ENCODE results near the gene RESF1. TPM values are rescaled to one million over a fixed set of nuclear protein-coding genes. Genes with fewer than 3 reads are reported as not detected.

Gene RESF1, protein sequence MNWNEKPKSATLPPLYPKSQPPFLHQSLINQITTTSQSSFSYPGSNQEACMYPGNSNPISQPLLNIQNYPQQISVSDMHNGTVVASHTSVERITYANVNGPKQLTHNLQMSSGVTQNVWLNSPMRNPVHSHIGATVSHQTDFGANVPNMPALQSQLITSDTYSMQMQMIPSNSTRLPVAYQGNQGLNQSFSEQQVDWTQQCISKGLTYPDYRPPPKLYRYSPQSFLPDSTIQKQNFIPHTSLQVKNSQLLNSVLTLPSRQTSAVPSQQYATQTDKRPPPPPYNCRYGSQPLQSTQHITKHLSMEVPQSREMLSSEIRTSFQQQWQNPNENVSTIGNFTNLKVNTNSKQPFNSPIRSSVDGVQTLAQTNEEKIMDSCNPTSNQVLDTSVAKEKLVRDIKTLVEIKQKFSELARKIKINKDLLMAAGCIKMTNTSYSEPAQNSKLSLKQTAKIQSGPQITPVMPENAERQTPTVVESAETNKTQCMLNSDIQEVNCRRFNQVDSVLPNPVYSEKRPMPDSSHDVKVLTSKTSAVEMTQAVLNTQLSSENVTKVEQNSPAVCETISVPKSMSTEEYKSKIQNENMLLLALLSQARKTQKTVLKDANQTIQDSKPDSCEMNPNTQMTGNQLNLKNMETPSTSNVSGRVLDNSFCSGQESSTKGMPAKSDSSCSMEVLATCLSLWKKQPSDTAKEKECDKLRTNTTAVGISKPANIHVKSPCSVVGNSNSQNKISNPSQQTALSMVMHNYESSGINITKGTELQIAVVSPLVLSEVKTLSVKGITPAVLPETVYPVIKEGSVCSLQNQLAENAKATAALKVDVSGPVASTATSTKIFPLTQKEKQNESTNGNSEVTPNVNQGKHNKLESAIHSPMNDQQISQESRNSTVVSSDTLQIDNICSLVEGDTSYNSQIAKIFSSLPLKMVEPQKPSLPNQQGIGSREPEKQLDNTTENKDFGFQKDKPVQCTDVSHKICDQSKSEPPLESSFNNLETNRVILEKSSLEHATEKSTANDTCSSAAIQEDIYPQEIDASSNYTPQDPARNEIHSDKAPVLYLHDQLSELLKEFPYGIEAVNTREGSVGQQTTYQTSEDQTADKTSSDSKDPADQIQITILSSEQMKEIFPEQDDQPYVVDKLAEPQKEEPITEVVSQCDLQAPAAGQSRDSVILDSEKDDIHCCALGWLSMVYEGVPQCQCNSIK (N-terminal part only)
- 46.4 and 54.7 TPM in 2 replicates for total RNA-seq (ENCODE audit: low replicate concordance)

DNA sequence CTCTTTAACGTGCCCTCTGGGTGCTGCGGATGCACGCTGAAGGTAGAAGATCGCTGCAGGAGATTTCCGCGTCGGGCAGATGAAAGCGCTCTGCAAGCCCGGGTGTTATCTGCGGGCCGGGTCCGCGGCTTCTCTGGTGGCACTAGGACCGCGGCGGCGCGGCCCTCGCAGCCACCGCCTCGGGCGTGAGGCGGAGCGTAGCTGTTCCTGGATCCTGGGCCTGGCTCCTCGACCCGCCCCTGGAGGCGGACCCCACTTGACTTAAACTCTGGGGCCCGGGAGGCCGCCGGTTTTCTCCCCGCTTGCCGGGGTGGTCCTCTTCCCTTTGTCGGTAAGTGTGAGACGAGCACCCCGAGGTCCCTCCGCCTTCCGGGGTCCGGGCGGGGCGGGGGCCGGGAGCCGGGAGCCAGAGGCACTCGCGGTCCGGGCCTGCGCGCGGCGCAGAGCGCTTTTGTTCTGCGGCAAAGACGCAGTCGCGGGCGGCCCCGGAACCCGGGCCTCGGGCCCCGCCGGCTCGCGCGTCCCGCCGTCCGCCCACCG, at the start of gene RESF1:
Gene RESF1, plus strand, starts transcription at position 255 of the 540 bp plus-strand sequence. CDS start 21,541 bp downstream, outside the sequence.
- TF ChIP-seq CTCF (IDR thresholded peaks at IDR 0.05; ENCODE audit: insufficient read depth, low read length) = no peak
- H3K4me3 ChIP-seq (ENCODE audit: low read depth, low read length) = peak within 1 kb of the TSS; percentile 84

DNA sequence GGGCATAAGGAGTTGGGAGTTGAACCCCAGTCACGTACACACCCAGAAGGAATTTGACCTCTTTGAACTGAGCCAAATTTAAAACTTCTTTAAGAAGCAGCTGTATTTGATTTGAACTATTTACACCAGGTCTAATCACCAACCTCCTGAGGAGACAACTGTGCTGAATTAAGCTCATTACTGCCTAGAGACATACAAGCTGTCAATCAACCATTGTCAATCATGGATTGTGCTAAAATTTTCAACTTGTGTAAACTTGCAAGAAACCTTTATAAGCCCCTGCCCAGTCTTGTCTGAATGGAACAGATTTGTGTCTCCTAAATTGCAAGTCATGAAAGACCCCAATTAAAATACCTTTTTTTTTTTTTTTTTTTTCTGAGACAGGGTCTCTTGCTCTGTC, 44.3 kb upstream of the RESF1 start:
- no peak for DNase-seq (ENCODE audit: low read depth)
- no peak overlapping the region for H3K4me3 ChIP-seq (ENCODE audit: low read depth, low read length)
- TF ChIP-seq CTCF (IDR thresholded peaks at IDR 0.05; ENCODE audit: insufficient read depth, low read length) = no peak

More for the DNA sequence above, at the start of gene RESF1:
- peak; percentile 79 for DNase-seq (ENCODE audit: low read depth)

DNA sequence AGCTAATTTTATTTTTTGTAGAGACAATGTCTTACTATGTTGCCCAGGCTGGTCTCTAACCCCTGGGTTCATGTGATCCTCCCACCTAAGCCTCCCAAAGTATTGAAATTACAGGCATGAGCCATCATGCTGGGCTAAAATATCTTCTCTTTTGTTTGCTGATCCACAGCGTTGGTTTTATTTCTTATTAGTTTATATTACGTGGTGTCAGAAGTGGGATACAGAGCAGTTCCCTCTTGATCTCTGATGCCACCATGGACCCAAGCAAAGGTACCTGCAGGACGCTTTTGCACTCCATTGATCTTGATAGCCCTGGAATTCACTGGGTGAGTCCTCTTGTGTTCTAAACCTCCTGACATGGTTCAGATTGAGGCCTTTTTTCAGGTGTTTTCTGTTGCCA, 43.8 kb upstream of the RESF1 start:
- DNase-seq (ENCODE audit: low read depth) = no peak
- H3K4me3 ChIP-seq (ENCODE audit: low read depth, low read length) = no peak overlapping the region
- TF ChIP-seq CTCF (IDR thresholded peaks at IDR 0.05; ENCODE audit: insufficient read depth, low read length) = no peak

DNA sequence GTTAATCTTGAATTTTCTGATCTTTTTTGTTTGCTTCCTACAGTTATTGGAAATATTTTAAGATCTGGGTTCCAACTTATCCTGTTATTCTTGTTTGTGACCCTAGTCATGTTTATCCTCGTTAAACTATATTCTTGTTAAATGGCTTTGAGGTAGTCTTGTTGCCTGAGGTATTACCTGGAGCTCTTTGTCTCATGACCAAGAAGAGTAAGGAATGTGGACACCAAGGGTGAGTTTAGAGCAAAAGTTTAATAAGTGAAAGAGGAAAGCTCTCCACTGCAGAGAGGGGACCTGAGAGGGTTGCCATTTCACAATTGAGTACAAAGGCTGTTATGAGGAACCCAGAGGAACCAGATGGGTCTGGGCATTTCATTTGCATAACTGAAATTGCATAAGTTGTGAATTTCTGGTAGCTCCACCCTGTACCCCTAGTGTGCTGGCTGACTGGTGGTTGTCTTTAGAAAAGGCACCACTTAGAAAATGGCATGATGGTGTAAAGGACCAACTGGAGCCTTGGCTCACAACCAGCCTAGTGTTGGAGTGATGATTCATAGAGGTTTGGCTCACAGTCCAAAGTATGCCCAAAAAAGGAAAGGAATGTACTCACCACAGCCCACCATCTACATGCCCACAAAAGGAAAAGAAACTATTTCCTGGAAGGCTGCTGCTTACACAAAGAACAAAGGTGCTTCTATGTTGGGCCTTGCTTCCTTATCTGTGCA, 36.7 kb upstream of the RESF1 start:
- H3K4me3 ChIP-seq (ENCODE audit: low read depth, low read length) = no peak overlapping the region
- DNase-seq (ENCODE audit: low read depth) = peak; percentile 17
- TF ChIP-seq CTCF (IDR thresholded peaks at IDR 0.05; ENCODE audit: insufficient read depth, low read length) = no peak

DNA sequence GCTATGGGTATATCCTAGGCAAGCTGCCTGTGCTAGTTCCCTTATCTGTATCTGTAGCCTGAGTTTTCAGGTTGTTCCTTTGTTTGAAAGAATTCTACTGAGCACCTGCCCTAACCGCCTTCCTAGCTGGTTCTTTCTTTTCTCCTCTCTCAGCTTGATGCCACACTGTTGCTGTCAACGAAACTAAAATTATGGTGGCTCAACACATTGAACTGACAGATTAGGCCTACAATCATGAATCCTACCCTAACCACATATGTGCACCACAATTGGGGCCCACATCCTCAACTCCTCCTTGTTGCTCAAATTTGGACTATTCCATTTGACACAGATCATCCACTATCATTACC, 36.2 kb upstream of the RESF1 start:
- TF ChIP-seq CTCF (IDR thresholded peaks at IDR 0.05; ENCODE audit: insufficient read depth, low read length) = no peak
- no peak overlapping the region for H3K4me3 ChIP-seq (ENCODE audit: low read depth, low read length)
- no peak for DNase-seq (ENCODE audit: low read depth)
